ENCODE measurements around the gene LRRC37B.
"Not testable (repeated sequence)": the region's sequence is repeated elsewhere in the genome, so short reads cannot be mapped to it uniquely, and the experiment has no call there.

LRRC37B gene

GRCh38 chr17:32100323-32100722 lies 93.1 kb downstream of the LRRC37B start:
- not testable (repeated sequence) for DNase-seq

GRCh38 chr17:32100971-32101631 lies 93.9 kb downstream of the LRRC37B start:
- no peak for DNase-seq

DNA sequence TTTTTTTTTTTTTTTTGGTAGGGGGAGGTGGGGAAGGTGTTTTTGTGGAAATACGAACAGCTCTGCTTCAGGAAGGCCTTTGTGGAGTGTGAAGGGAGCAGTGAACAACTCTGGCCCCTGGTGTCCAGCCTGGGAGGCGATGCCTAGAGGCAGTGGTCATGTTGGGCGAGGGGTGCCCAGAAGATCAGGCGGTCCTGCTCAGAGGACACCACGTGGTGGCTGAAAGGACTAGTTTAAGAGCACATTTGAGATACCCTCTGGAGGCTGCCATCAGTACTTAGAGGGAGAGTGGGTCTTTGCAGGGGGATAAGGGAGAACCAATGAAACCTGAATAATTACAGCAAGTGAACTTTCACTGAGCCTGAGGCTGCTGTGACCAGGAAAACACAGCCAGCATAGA lies 95.0 kb downstream of the LRRC37B start:
- no peak for DNase-seq

DNA sequence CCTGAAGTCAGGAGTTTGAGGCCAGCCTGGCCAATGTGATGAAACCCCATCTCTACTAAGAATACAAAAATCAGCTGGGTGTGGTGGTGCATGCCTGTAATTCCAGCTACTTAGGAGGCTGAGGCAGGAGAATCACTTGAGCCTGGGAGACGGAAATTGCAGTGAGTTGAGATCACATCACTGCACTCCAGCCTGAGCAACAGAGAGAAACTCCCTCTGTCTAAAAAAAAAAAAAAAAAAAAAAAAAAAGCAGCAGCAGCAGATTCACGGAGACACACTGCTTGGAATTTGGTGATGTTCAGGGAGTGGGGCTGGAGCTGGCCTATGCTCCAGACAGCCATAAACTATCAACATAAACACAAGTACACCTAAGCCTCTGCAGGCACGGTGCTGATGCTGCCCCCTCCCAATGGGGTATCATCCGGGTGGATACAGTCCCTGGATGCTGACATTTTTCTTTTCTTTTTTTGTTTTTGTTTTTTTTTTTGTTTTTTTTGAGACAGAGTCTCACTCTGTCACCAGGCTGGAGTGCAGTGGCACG lies 95.5 kb downstream of the LRRC37B start:
- DNase-seq, result no peak

Data from stimulated activated CD4-positive, alpha-beta T cell treated with anti-CD3 and anti-CD28 coated beads, Interleukin-15, amount 100 ng/mL, for 24 hours (primary cell).